Ovary (tissue), 3 donors: ENCODE results near the gene EFNA5.

Source experiments
- CTCF ChIP-seq, 3 donors: fragments of 450-650 bp in 2 of 3; fragments of 200-600 bp in 1 of 3; IDR thresholded peaks; one replicate each; pipeline versions ENCODE4 v1.5.1 to v1.8.0; 2016 to 2022; ENCODE audit warnings: antibody characterized with exemption in 3 of 3, mild to moderate bottlenecking in 1 of 3
- POLR2A ChIP-seq: fragments of 450-650 bp; IDR thresholded peaks from one replicate; pipeline ENCODE4 v1.6.1; 2017; ENCODE audit warnings: antibody characterized with exemption, mild to moderate bottlenecking, moderate library complexity
- donor health status: DM: no; HTN: no; CAD: no.

- TF ChIP-seq CTCF (IDR thresholded peaks at IDR 0.05) (no peak), POLR2A (no peak)
These were observed 34.7 kb downstream of the EFNA5 start for GRCh38 chr5:107636068-107636467.
